Lower lobe of right lung (tissue), 2 donors: ENCODE data around the gene TENM4. TPM values are rescaled to one million over a fixed set of nuclear protein-coding genes. Genes with fewer than 3 reads are reported as not detected.

ENCODE experiments used
- ATAC-seq, 2 donors: fragments of 200-7000 bp; cut with Tn5 transposase; one replicate each; pipeline ENCODE4 v1.9.1; 2020 to 2022; ENCODE audit warnings: mild to moderate bottlenecking in 2 of 2, moderate library complexity in 2 of 2
- DNase-seq: peaks from one replicate; pipeline ENCODE4 v3.0.0-alpha.2; 2020
- H3K27ac ChIP-seq: fragments of 200-600 bp; one replicate; pipeline ENCODE4 v1.8.0; 2022
- H3K27me3 ChIP-seq: fragments of 200-600 bp; one replicate; pipeline ENCODE4 v1.8.0; 2022; ENCODE audit warnings: low read depth
- H3K36me3 ChIP-seq: fragments of 200-600 bp; one replicate; pipeline ENCODE4 v1.8.0; 2022; ENCODE audit warnings: mild to moderate bottlenecking
- H3K4me1 ChIP-seq: fragments of 200-600 bp; one replicate; pipeline ENCODE4 v1.8.0; 2022
- H3K4me3 ChIP-seq: fragments of 200-600 bp; one replicate; pipeline ENCODE4 v1.8.0; 2022; ENCODE audit warnings: mild to moderate bottlenecking
- H3K9me3 ChIP-seq: fragments of 200-600 bp; one replicate; pipeline ENCODE4 v1.8.0; 2022
- CTCF ChIP-seq: fragments of 200-600 bp; IDR thresholded peaks from one replicate; pipeline ENCODE4 v1.8.0; 2022; ENCODE audit warnings: antibody characterized with exemption, mild to moderate bottlenecking
- intact Hi-C: fragments of 100-400 bp; cut with DNase I; formaldehyde crosslinking; loops from one replicate; pipeline ENCODE4 v1.11.0; 2022
- total RNA-seq: library from RNA; stranded (reverse); fragmentation: NEBNext Ultra II Directional; extraction: Animal tissue kit (Norgen Biotek cat#: 25700); gene quantifications from one replicate; pipeline ENCODE4 v1.2.1, GENCODE V29; 2021
- donor health status: DM: no; HTN: yes; CAD: no; lungs with severe emphysema.

TENM4 gene
- total RNA-seq, 1 donor from 2014 or later: 1.1 TPM

DNA sequence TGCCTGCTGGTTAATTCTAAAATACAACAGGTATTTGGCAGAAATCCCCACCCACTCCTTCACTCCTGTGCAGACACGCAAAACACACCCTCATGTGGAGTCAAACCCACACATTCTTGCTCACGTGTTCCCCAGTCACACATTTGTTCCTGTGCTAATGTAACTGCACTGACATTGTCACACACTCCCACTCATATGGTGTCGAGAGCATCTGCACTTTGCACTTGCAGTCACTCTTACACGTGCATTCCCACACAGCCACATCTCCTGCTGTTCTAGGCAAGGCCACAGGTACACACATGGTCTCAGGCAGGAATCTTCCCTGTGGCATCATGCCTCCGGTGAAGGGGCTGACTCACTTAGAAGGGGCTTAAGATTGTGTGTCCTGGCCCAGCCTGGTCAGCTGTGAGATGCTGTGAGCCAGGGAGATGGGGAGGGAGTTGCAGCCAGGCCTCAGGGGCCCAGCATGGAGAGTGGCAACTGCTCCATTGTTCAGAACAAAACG lies 395.0 kb downstream of the TENM4 start:
- H3K9me3 ChIP-seq: no peaks in the 10 kb centered on the region
- ATAC-seq: no peak
- no peak overlapping the region for H3K27ac ChIP-seq
- H3K27me3 ChIP-seq: peaks cover 4% of the 10 kb centered on the region
- DNase-seq: no peak
- H3K4me3 ChIP-seq: no peak overlapping the region
- no peaks in the 10 kb centered on the region for H3K4me1 ChIP-seq
- intact Hi-C loops: no loop called here
- H3K36me3 ChIP-seq: no peaks in the 10 kb centered on the region
- no peak for TF ChIP-seq CTCF

DNA sequence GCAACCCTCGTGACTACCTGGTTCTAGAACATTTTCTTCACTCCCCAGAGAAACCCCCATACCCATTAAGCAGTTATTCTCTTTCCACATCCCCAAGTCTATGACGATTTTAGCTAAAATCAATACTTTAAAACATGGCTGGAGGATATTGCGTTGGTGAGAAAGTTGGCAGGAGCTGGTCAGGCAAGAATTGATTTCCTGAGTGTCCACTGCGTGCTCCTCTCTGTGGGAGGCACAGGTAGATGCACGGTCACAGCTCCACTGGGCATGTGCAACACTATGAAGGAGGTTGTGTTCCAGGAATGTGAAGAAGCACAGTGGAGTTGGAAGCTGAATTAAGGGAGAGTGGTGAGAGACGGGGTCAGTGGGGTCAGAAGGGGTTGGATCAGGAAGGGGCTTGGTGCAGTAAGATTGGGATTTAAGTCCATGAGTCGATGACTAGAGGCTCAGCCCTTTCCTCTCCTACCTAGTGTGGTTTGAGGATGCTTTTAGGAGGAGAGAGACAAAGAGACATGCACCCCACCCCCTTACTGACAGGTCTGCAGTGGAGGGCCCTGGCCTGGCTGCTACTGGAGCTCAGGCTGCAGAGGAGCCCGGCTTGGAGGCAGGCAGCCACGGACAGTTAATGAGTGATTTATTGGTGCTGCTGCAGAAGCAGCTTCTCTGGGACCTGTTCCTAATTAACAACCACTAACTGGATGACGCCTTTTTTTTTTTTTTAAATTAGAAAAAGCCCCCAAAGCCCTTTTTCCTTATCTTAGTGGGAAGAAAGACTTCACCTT lies 395.6 kb downstream of the TENM4 start:
- no peak overlapping the region for H3K27ac ChIP-seq
- intact Hi-C loops: no loop called here
- H3K36me3 ChIP-seq: no peaks in the 10 kb centered on the region
- H3K27me3 ChIP-seq: peaks cover 4% of the 10 kb centered on the region
- no peaks in the 10 kb centered on the region for H3K9me3 ChIP-seq
- H3K4me1 ChIP-seq: no peaks in the 10 kb centered on the region
- DNase-seq: no peak
- no peak for TF ChIP-seq CTCF
- no peak for ATAC-seq
- H3K4me3 ChIP-seq: no peak overlapping the region

- no peaks in the 10 kb centered on the region for H3K36me3 ChIP-seq
- intact Hi-C loops: no loop called here
- H3K9me3 ChIP-seq: no peaks in the 10 kb centered on the region
- no peak for TF ChIP-seq CTCF
- no peak for ATAC-seq
- H3K4me3 ChIP-seq: no peak overlapping the region
- DNase-seq: no peak
- H3K27me3 ChIP-seq: peaks cover 2% of the 10 kb centered on the region
- no peak overlapping the region for H3K27ac ChIP-seq
- H3K4me1 ChIP-seq: no peaks in the 10 kb centered on the region
Measured at GRCh38 chr11:79044201-79044600, 396.6 kb downstream of the TENM4 start.

DNA sequence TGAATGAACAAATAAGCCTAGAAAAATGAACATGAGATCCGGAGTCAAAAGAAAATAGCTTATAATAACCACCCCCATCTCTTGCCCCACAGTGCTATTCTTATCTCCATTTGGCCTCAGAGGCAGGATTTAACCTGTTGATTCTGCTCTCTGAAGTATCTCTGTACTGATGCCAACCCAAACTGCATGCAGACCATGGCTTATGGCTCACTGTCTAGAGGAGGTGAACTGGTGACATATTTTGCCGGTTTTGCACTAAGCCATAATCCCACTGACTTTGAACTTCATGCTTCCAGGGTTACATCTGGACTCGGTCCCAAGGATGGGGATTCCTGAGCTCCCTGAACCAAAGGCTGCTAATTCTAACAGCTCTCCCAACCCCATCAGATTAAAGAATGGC lies 397.1 kb downstream of the TENM4 start:
- H3K4me1 ChIP-seq: no peaks in the 10 kb centered on the region
- H3K4me3 ChIP-seq: no peak overlapping the region
- no peaks in the 10 kb centered on the region for H3K9me3 ChIP-seq
- intact Hi-C loops: no loop called here
- ATAC-seq: no peak
- no peak for TF ChIP-seq CTCF
- H3K27me3 ChIP-seq: no peaks in the 10 kb centered on the region
- DNase-seq: no peak
- H3K36me3 ChIP-seq: no peaks in the 10 kb centered on the region
- no peak overlapping the region for H3K27ac ChIP-seq

- H3K27me3 ChIP-seq: no peaks in the 10 kb centered on the region
- TF ChIP-seq CTCF: no peak
- no peak for ATAC-seq
- no peak overlapping the region for H3K27ac ChIP-seq
- intact Hi-C loops: no loop called here
- H3K4me3 ChIP-seq: no peak overlapping the region
- no peak for DNase-seq
- H3K36me3 ChIP-seq: no peaks in the 10 kb centered on the region
- no peaks in the 10 kb centered on the region for H3K4me1 ChIP-seq
- no peaks in the 10 kb centered on the region for H3K9me3 ChIP-seq
Measured at GRCh38 chr11:79042824-79043223, 398.0 kb downstream of the TENM4 start.
